GM23338 (cell line): Measurements from ENCODE around the gene FLNA. TPM values are rescaled to one million over a fixed set of nuclear protein-coding genes. Genes with fewer than 3 reads are reported as not detected.

Experiments used
- ATAC-seq: fragments of 200-7000 bp; cut with Tn5 transposase; 3 replicates; pipeline ENCODE4 v1.9.1; 2020
- DNase-seq: peaks from one replicate; pipeline ENCODE4 v3.0.0-alpha.2; 2015; ENCODE audit warnings: low spot score
- H2AFZ ChIP-seq: fragments of 200-600 bp; sonication (generic); 2 replicates; pipeline ENCODE4 v1.8.0; 2016; ENCODE audit warnings: antibody characterized with exemption, mild to moderate bottlenecking, moderate library complexity
- H3F3A ChIP-seq: fragments of 200-600 bp; sonication (generic); replicated peaks from 2 replicates; pipeline ENCODE4 v1.8.0; 2017; ENCODE audit warnings: antibody characterized with exemption, mixed run types, low read depth
- H3K27ac ChIP-seq: fragments of 200-600 bp; sonication (generic); 2 replicates; pipeline ENCODE4 v1.6.1; 2016; ENCODE audit warnings: low read depth
- H3K27me3 ChIP-seq: fragments of 200-600 bp; sonication (generic); 2 replicates; pipeline ENCODE4 v1.8.0; 2016; ENCODE audit warnings: mild to moderate bottlenecking, mixed run types, moderate library complexity; ENCODE audit not compliant: insufficient read depth
- H3K36me3 ChIP-seq: fragments of 200-600 bp; sonication (generic); 2 replicates; pipeline ENCODE4 v1.8.0; 2016; ENCODE audit warnings: mild to moderate bottlenecking; ENCODE audit not compliant: insufficient read depth
- H3K4me1 ChIP-seq: fragments of 200-600 bp; sonication (generic); 2 replicates; pipeline ENCODE4 v1.8.0; 2016; ENCODE audit warnings: mild to moderate bottlenecking, moderate library complexity; ENCODE audit not compliant: insufficient read depth
- H3K4me2 ChIP-seq: fragments of 200-600 bp; sonication (generic); 2 replicates; pipeline ENCODE4 v1.7.1; 2017; ENCODE audit warnings: mixed run types
- H3K4me3 ChIP-seq: fragments of 200-600 bp; sonication (generic); 2 replicates; pipeline ENCODE4 v1.6.1; 2016; ENCODE audit warnings: mixed run types
- H3K79me2 ChIP-seq: fragments of 200-600 bp; sonication (generic); replicated peaks from 2 replicates; pipeline ENCODE4 v1.8.0; 2017; ENCODE audit warnings: mild to moderate bottlenecking; ENCODE audit not compliant: insufficient read depth
- H3K9me2 ChIP-seq: fragments of 200-600 bp; sonication (generic); 2 replicates; pipeline ENCODE4 v1.8.0; 2017; ENCODE audit not compliant: insufficient read depth
- H4K20me1 ChIP-seq: fragments of 200-600 bp; sonication (generic); replicated peaks from 2 replicates; pipeline ENCODE4 v1.8.0; 2017; ENCODE audit warnings: mild to moderate bottlenecking; ENCODE audit not compliant: insufficient read depth
- H3K27ac Mint-ChIP-seq: 2 replicates; pipeline ENCODE4 v1.8.0; 2020; ENCODE audit warnings: inconsistent platforms, mild to moderate bottlenecking, moderate library complexity, mixed read lengths
- H3K27me3 Mint-ChIP-seq: 3 replicates; pipeline ENCODE4 v1.8.0; 2022; ENCODE audit warnings: low read depth, mild to moderate bottlenecking, moderate library complexity, mixed read lengths, inconsistent platforms; ENCODE audit not compliant: insufficient read depth, poor library complexity
- H3K36me3 Mint-ChIP-seq: 3 replicates; pipeline ENCODE4 v1.8.0; 2021; ENCODE audit warnings: low read depth, mild to moderate bottlenecking, inconsistent platforms, moderate library complexity, mixed read lengths
- H3K4me1 Mint-ChIP-seq: 3 replicates; pipeline ENCODE4 v1.8.0; 2020; ENCODE audit warnings: mild to moderate bottlenecking, inconsistent platforms, mixed read lengths
- H3K4me3 Mint-ChIP-seq: 3 replicates; pipeline ENCODE4 v1.8.0; 2021; ENCODE audit warnings: moderate library complexity, mild to moderate bottlenecking, inconsistent platforms, mixed read lengths
- H3K9me3 Mint-ChIP-seq: 3 replicates; pipeline ENCODE4 v1.8.0; 2020; ENCODE audit warnings: moderate library complexity, mild to moderate bottlenecking, inconsistent platforms, mixed read lengths
- CTCF ChIP-seq, 2 experiments: fragments of 200-600 bp in 1 of 2; sonication (generic) in 1 of 2; conservative IDR thresholded peaks; 2 replicates each; pipeline versions ENCODE4 v1.5.1 to v1.6.1; 2016 to 2017; ENCODE audit warnings: antibody characterized with exemption in 2 of 2, low read depth in 2 of 2, mild to moderate bottlenecking in 2 of 2, moderate library complexity in 1 of 2
- EZH2phosphoT487 ChIP-seq: fragments of 200-600 bp; sonication (generic); IDR thresholded peaks from one replicate; pipeline ENCODE4 v1.8.1; 2018; ENCODE audit warnings: antibody characterized with exemption; ENCODE audit not compliant: unreplicated experiment
- POLR2AphosphoS5 ChIP-seq: IDR thresholded peaks from 2 replicates; pipeline ENCODE4 v1.6.1; 2016; ENCODE audit warnings: antibody characterized with exemption, low read depth
- ZNF462 ChIP-seq: fragments of 250-450 bp; sonication (Bioruptor Pico); IDR thresholded peaks from 2 replicates; pipeline ENCODE4 v1.5.0; 2020; ENCODE audit warnings: mild to moderate bottlenecking, moderate library complexity
- polyA plus RNA-seq: library from polyadenylated mRNA; unstranded; fragments of >200 nt; fragmentation: Nextera tagmentation; extraction: Ambion mirVana; gene quantifications from 2 replicates; pipeline ENCODE4 v1.2.1, GENCODE V29; 2016
- total RNA-seq: library from RNA; depleted of rRNA; stranded (reverse); fragments of >200 nt; shearing (Covaris generic); gene quantifications from 2 replicates; pipeline ENCODE4 v1.2.3, GENCODE V29; 2014

The FLNA gene
- total and polyA plus RNA-seq, 2 experiments from 2014 or later, result 579 to 1,445 TPM

- TF ChIP-seq ZNF462 (CRISPR knock-in tag) (no peak), EZH2phosphoT487 (no peak)
Observed at GRCh38 chrX:154412468-154412867, 38.0 kb upstream of the FLNA start (continued).

DNA sequence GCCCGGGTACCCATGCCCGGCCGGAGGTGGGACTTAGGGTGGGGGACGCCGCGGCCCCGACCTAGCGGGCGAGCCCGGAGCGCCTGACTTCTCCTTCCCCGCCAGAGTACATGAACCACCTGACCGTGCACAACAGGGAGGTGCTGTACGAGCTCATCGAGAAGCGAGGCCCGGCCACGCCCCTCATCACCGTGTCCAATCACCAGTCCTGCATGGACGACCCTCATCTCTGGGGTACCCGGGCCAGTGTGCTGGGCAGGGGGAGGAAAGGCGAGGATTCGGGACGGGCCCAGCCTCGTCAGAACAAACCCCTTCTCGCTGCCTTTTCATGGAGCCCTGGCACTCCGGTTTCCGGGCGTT, 37.5 kb upstream of the FLNA start:
- Histone ChIP-seq H3K9me2 (no peaks in the 10 kb centered on the region), H3K4me2 (peak overlapping the region; percentile 77), H3K4me1 (peaks cover 8% of the 10 kb centered on the region; the same call in 1 of the 2 replicates), H2AFZ (no peak overlapping the region), H3K36me3 (no peaks in the 10 kb centered on the region), H3K27ac (no peak overlapping the region), H3K4me3 (peak overlapping the region; percentile 67), H3K27me3 (no peaks in the 10 kb centered on the region), H4K20me1 (no peaks in the 10 kb centered on the region), H3F3A (no peaks in the 10 kb centered on the region), H3K79me2 (no peaks in the 10 kb centered on the region)
- Mint-ChIP-seq H3K36me3 (peaks cover 5% of the 10 kb centered on the region), H3K4me1 (peaks cover 12% of the 10 kb centered on the region), H3K27ac (no peak overlapping the region), H3K9me3 (no peaks in the 10 kb centered on the region), H3K27me3 (peaks cover 8% of the 10 kb centered on the region), H3K4me3 (peak overlapping the region; percentile 89)
- DNase-seq (peak; percentile 77), ATAC-seq (peak; percentile 81)
- TF ChIP-seq POLR2AphosphoS5, result peak; percentile 75
- no peak for TF ChIP-seq CTCF (conservative IDR thresholded peaks at IDR 0.05; ENCODE audit: low read depth in 2 of 2)
